ENCODE measurements around the gene PARD6B.
A peak's percentile ranks its signal among the peaks of the same experiment; 100 is the strongest.

The PARD6B gene

GRCh38 chr20:50729901-50730764, 1.2 kb upstream of the PARD6B start:
- Histone ChIP-seq H3K4me3 (ENCODE audit: insufficient read depth, low read depth, low read length, poor library complexity, severe bottlenecking) (peak overlapping the region; percentile 67), H3K27me3 (replicated peaks; ENCODE audit: control insufficient read depth, insufficient read depth, low read length, poor library complexity, severe bottlenecking) (no peaks in the 10 kb centered on the region), H3K27ac (ENCODE audit: insufficient read depth, low read length, poor library complexity, severe bottlenecking) (peak overlapping the region; percentile 58), H3K36me3 (ENCODE audit: control insufficient read depth, insufficient read depth, low read length) (no peaks in the 10 kb centered on the region), H3K4me1 (ENCODE audit: control insufficient read depth, insufficient read depth, low read length, poor library complexity, severe bottlenecking) (peaks cover 13% of the 10 kb centered on the region), H3K9me3 (ENCODE audit: control insufficient read depth, low read length) (no peaks in the 10 kb centered on the region)
- no peak for DNase-seq

DNA sequence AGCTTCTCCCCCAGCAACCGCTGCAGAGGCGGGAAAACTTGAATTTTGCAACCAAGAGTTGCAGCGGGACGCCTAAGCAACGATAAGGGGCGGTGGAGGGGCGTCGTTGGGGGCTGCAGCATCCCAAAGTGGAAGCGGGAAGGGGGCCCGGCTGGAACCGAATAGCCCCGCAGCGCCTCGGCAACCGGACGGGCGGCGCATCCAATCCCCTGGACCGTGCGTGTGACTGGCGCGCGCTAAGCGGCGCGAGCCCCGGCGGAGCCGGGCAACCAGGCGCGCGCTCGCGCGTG, 670 bp upstream of the PARD6B start:
- no peak for DNase-seq

GRCh38 chr20:50731930-50732690, 730 bp downstream of the PARD6B start:
- peaks cover 13% of the 10 kb centered on the region for H3K4me1 ChIP-seq (ENCODE audit: control insufficient read depth, insufficient read depth, low read length, poor library complexity, severe bottlenecking)
- H3K9me3 ChIP-seq (ENCODE audit: control insufficient read depth, low read length) = no peaks in the 10 kb centered on the region
- peak overlapping the region; percentile 70 for H3K27ac ChIP-seq (ENCODE audit: insufficient read depth, low read length, poor library complexity, severe bottlenecking)
- H3K27me3 ChIP-seq (replicated peaks; ENCODE audit: control insufficient read depth, insufficient read depth, low read length, poor library complexity, severe bottlenecking) = no peaks in the 10 kb centered on the region
- H3K36me3 ChIP-seq (ENCODE audit: control insufficient read depth, insufficient read depth, low read length) = no peaks in the 10 kb centered on the region
- H3K4me3 ChIP-seq (ENCODE audit: insufficient read depth, low read depth, low read length, poor library complexity, severe bottlenecking) = peak overlapping the region; percentile 94
- no peak for DNase-seq

More for the DNA sequence above, 670 bp upstream of the PARD6B start:
- H3K4me1 ChIP-seq (ENCODE audit: control insufficient read depth, insufficient read depth, low read length, poor library complexity, severe bottlenecking) = peaks cover 13% of the 10 kb centered on the region
- H3K9me3 ChIP-seq (ENCODE audit: control insufficient read depth, low read length) = no peaks in the 10 kb centered on the region
- H3K27me3 ChIP-seq (replicated peaks; ENCODE audit: control insufficient read depth, insufficient read depth, low read length, poor library complexity, severe bottlenecking) = no peaks in the 10 kb centered on the region
- H3K36me3 ChIP-seq (ENCODE audit: control insufficient read depth, insufficient read depth, low read length) = no peaks in the 10 kb centered on the region
- H3K27ac ChIP-seq (ENCODE audit: insufficient read depth, low read length, poor library complexity, severe bottlenecking) = peak overlapping the region; percentile 58
- H3K4me3 ChIP-seq (ENCODE audit: insufficient read depth, low read depth, low read length, poor library complexity, severe bottlenecking) = peak overlapping the region; percentile 67

GRCh38 chr20:50733644-50734349, 2.4 kb downstream of the PARD6B start:
- Histone ChIP-seq H3K27me3 (replicated peaks; ENCODE audit: control insufficient read depth, insufficient read depth, low read length, poor library complexity, severe bottlenecking) (no peaks in the 10 kb centered on the region), H3K27ac (ENCODE audit: insufficient read depth, low read length, poor library complexity, severe bottlenecking) (no peak overlapping the region), H3K4me1 (ENCODE audit: control insufficient read depth, insufficient read depth, low read length, poor library complexity, severe bottlenecking) (peaks cover 13% of the 10 kb centered on the region), H3K36me3 (ENCODE audit: control insufficient read depth, insufficient read depth, low read length) (peaks cover 4% of the 10 kb centered on the region), H3K9me3 (ENCODE audit: control insufficient read depth, low read length) (no peaks in the 10 kb centered on the region), H3K4me3 (ENCODE audit: insufficient read depth, low read depth, low read length, poor library complexity, severe bottlenecking) (no peak overlapping the region)
- DNase-seq = no peak

GRCh38 chr20:50734730-50735679, 3.6 kb downstream of the PARD6B start:
- no peak for DNase-seq
- peaks cover 13% of the 10 kb centered on the region for H3K4me1 ChIP-seq (ENCODE audit: control insufficient read depth, insufficient read depth, low read length, poor library complexity, severe bottlenecking)
- peaks cover 4% of the 10 kb centered on the region for H3K36me3 ChIP-seq (ENCODE audit: control insufficient read depth, insufficient read depth, low read length)
- no peaks in the 10 kb centered on the region for H3K27me3 ChIP-seq (replicated peaks; ENCODE audit: control insufficient read depth, insufficient read depth, low read length, poor library complexity, severe bottlenecking)
- no peak overlapping the region for H3K27ac ChIP-seq (ENCODE audit: insufficient read depth, low read length, poor library complexity, severe bottlenecking)
- no peak overlapping the region for H3K4me3 ChIP-seq (ENCODE audit: insufficient read depth, low read depth, low read length, poor library complexity, severe bottlenecking)
- H3K9me3 ChIP-seq (ENCODE audit: control insufficient read depth, low read length) = no peaks in the 10 kb centered on the region

- DNase-seq = no peak
- Histone ChIP-seq H3K4me1 (ENCODE audit: control insufficient read depth, insufficient read depth, low read length, poor library complexity, severe bottlenecking) (peaks cover 7% of the 10 kb centered on the region), H3K9me3 (ENCODE audit: control insufficient read depth, low read length) (no peaks in the 10 kb centered on the region), H3K36me3 (ENCODE audit: control insufficient read depth, insufficient read depth, low read length) (peaks cover 4% of the 10 kb centered on the region), H3K27ac (ENCODE audit: insufficient read depth, low read length, poor library complexity, severe bottlenecking) (no peak overlapping the region), H3K27me3 (replicated peaks; ENCODE audit: control insufficient read depth, insufficient read depth, low read length, poor library complexity, severe bottlenecking) (no peaks in the 10 kb centered on the region), H3K4me3 (ENCODE audit: insufficient read depth, low read depth, low read length, poor library complexity, severe bottlenecking) (no peak overlapping the region)
These were observed 4.4 kb downstream of the PARD6B start for GRCh38 chr20:50735813-50736212.

DNA sequence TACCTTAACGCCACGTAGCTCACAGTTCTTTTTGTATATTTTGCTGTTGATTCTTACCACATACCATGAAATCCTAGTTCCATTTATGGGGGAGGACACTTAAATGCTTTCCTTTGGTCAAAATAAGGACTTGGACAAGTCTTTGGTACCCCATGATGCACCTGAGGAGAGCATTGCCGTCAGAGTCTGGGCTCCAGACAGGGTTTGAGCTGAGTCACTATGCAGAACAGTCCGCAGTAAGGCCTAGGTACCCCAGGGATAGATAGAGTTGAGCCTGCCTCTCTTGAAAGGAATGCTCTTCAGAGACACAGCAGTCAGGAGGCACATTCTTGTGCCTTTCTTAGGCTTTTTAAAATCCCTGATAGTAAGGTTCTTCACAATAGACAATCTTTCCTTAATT, 6.0 kb downstream of the PARD6B start:
- Histone ChIP-seq H3K27ac (ENCODE audit: insufficient read depth, low read length, poor library complexity, severe bottlenecking) (no peak overlapping the region), H3K27me3 (replicated peaks; ENCODE audit: control insufficient read depth, insufficient read depth, low read length, poor library complexity, severe bottlenecking) (no peaks in the 10 kb centered on the region), H3K36me3 (ENCODE audit: control insufficient read depth, insufficient read depth, low read length) (peaks cover 4% of the 10 kb centered on the region), H3K9me3 (ENCODE audit: control insufficient read depth, low read length) (no peaks in the 10 kb centered on the region), H3K4me3 (ENCODE audit: insufficient read depth, low read depth, low read length, poor library complexity, severe bottlenecking) (no peak overlapping the region), H3K4me1 (ENCODE audit: control insufficient read depth, insufficient read depth, low read length, poor library complexity, severe bottlenecking) (peaks cover 4% of the 10 kb centered on the region)
- DNase-seq = no peak

DNA sequence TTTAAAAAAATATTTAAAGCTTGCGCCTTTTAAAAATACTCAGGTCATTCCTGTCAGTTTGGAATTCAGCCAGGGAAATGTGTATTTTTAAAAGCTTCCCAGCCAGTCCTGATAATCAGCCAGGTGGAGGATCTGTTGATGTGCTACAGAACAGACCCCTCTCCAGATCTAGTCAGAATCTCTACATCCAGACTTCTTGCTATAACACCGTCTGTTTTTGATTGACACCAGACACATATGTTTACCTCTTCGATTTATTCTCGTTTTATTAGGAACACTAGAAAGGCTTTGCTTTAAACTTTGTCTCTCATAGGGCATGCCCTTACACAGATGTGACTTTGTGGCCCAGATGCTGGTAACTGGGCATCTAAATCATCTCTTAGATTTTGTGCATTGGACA, 11.7 kb downstream of the PARD6B start:
- H3K4me1 ChIP-seq (ENCODE audit: control insufficient read depth, insufficient read depth, low read length, poor library complexity, severe bottlenecking) = no peaks in the 10 kb centered on the region
- no peak for DNase-seq
- no peak overlapping the region for H3K27ac ChIP-seq (ENCODE audit: insufficient read depth, low read length, poor library complexity, severe bottlenecking)
- no peaks in the 10 kb centered on the region for H3K9me3 ChIP-seq (ENCODE audit: control insufficient read depth, low read length)
- no peak overlapping the region for H3K4me3 ChIP-seq (ENCODE audit: insufficient read depth, low read depth, low read length, poor library complexity, severe bottlenecking)
- peaks cover under 1% of the 10 kb centered on the region for H3K36me3 ChIP-seq (ENCODE audit: control insufficient read depth, insufficient read depth, low read length)
- no peaks in the 10 kb centered on the region for H3K27me3 ChIP-seq (replicated peaks; ENCODE audit: control insufficient read depth, insufficient read depth, low read length, poor library complexity, severe bottlenecking)

DNA sequence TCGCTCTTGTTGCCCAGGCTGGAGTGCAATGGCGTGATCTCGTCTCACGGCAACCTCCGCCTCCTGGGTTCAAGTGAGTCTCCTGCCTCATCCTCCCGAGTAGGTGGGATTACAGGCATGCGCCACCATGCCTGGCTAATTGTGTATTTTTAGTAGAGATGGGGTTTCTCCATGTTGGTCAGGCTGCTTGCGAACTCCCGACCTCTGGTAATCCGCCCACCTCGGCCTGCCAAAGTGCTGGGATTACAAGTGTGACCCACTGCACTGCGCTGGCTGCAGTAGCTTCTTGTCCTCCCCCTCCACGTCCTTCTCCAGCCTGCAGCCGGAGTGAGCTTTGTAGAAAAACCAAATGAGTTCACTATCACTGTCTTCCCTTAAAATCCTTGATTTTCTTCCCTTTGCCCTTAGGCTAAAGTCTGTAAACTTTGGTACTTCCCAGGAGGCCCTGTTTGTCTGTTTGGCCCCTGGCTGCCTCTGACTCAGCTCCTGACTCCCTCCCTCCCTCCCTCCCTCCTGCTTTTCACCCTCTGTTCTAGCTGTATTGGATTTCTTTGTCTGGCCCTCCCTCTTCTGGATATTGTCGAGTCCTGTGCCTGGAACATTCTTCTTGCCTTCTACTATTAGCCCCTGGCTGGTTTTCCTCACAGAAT, 12.9 kb downstream of the PARD6B start:
- Histone ChIP-seq H3K27me3 (replicated peaks; ENCODE audit: control insufficient read depth, insufficient read depth, low read length, poor library complexity, severe bottlenecking) (no peaks in the 10 kb centered on the region), H3K27ac (ENCODE audit: insufficient read depth, low read length, poor library complexity, severe bottlenecking) (no peak overlapping the region), H3K36me3 (ENCODE audit: control insufficient read depth, insufficient read depth, low read length) (no peaks in the 10 kb centered on the region), H3K4me1 (ENCODE audit: control insufficient read depth, insufficient read depth, low read length, poor library complexity, severe bottlenecking) (no peaks in the 10 kb centered on the region), H3K9me3 (ENCODE audit: control insufficient read depth, low read length) (no peaks in the 10 kb centered on the region), H3K4me3 (ENCODE audit: insufficient read depth, low read depth, low read length, poor library complexity, severe bottlenecking) (no peak overlapping the region)
- DNase-seq = no peak
